K562 (cell line): ENCODE measurements around the gene NUSAP1. TPM values are rescaled to one million over a fixed set of nuclear protein-coding genes. Genes with fewer than 3 reads are reported as not detected.

Experiments used
- ATAC-seq: fragments of 200-7000 bp; cut with Tn5 transposase; 3 replicates; pipeline ENCODE4 v1.9.1; 2020; ENCODE audit warnings: moderate library complexity
- BruUV-seq: library from RNA; stranded (reverse); fragments of 400-500 nt; replicated peaks from 2 replicates; lab custom pipeline; 2021; lab: Mats Ljungman, UMichigan
- CTCF ChIA-PET: fragments of 300-600 bp; formaldehyde crosslinking; extraction: SDS; loops from one replicate; lab custom pipeline; 2021; ENCODE audit warnings: low intra/inter-chr PET ratio; lab: Yijun Ruan, JAX
- POLR2A ChIA-PET: fragments of 300-600, 350-650 bp; sonication (Branson Sonifier 250); formaldehyde crosslinking; extraction: SDS; loops from one replicate; lab custom pipeline; 2021; ENCODE audit warnings: antibody characterized with exemption, inconsistent platforms; lab: Yijun Ruan, JAX
- DNase-seq, 4 experiments: peaks; one replicate each; pipeline versions ENCODE4 v3.0.0 to v3.0.0-alpha.2; 2011 to 2018; ENCODE audit warnings: low spot score in 3 of 4, mixed read lengths in 3 of 4; ENCODE audit errors: extremely low read depth in 1 of 4
- FAIRE-seq: peaks from 2 replicates; lab custom pipeline; 2011; peaks lifted over from hg19 to GRCh38; lab: Jason Lieb, UNC
- H2AFZ ChIP-seq: 2 replicates; pipeline ENCODE4 v1.6.0; 2011; ENCODE audit warnings: low read depth, low read length, control low read depth, inconsistent platforms
- H3K27ac ChIP-seq: fragments of 200-600 bp; 3 replicates; pipeline ENCODE4 v1.8.0; 2011; ENCODE audit warnings: low read depth, mild to moderate bottlenecking, control low read depth, inconsistent platforms, low read length, moderate library complexity, mixed read lengths; ENCODE audit errors: extremely low read depth
- H3K27me3 ChIP-seq, 2 experiments: fragments of 300-600 bp in 1 of 2; 2 replicates in 1 of 2; 3 replicates in 1 of 2; pipeline versions ENCODE4 v1.6.0 to v1.8.0; 2011; ENCODE audit warnings: inconsistent platforms in 2 of 2, low read length in 2 of 2, mild to moderate bottlenecking in 1 of 2, mixed read lengths in 1 of 2, moderate library complexity in 1 of 2; ENCODE audit not compliant: control insufficient read depth in 2 of 2, insufficient read depth in 2 of 2
- H3K36me3 ChIP-seq: fragments of 300-600 bp; 3 replicates; pipeline ENCODE4 v1.8.0; 2011; ENCODE audit warnings: mild to moderate bottlenecking, low read length, inconsistent platforms; ENCODE audit not compliant: control insufficient read depth, insufficient read depth
- H3K4me1 ChIP-seq, 2 experiments: fragments of 200-600 bp in 1 of 2; replicated peaks in 1 of 2; 2 replicates in 1 of 2; 3 replicates in 1 of 2; pipeline versions ENCODE4 v1.5.1 to v1.8.0; 2011; ENCODE audit warnings: inconsistent platforms in 2 of 2, low read length in 2 of 2, mild to moderate bottlenecking in 1 of 2, mixed read lengths in 1 of 2, moderate library complexity in 1 of 2; ENCODE audit not compliant: control insufficient read depth in 2 of 2, insufficient read depth in 2 of 2
- H3K4me2 ChIP-seq: 2 replicates; pipeline ENCODE4 v1.6.1; 2011; ENCODE audit warnings: low read length, control low read depth, inconsistent platforms, mixed read lengths; ENCODE audit not compliant: insufficient read depth
- H3K4me3 ChIP-seq: fragments of 200-600 bp; sonication (generic), shearing (Covaris generic); 2 replicates; pipeline ENCODE4 v1.5.1; 2016; ENCODE audit warnings: control low read depth, inconsistent platforms
- H3K79me2 ChIP-seq: fragments of 200-600 bp; 3 replicates; pipeline ENCODE4 v1.8.0; 2011; ENCODE audit warnings: low read length, inconsistent platforms; ENCODE audit not compliant: control insufficient read depth, insufficient read depth
- H3K9ac ChIP-seq, 2 experiments: 2 replicates each; pipeline versions ENCODE4 v1.6.0 to v1.6.1; 2011; ENCODE audit warnings: low read depth in 2 of 2, low read length in 2 of 2, control low read depth in 1 of 2, inconsistent platforms in 1 of 2, mild to moderate bottlenecking in 1 of 2, mixed read lengths in 1 of 2; ENCODE audit not compliant: insufficient read depth in 1 of 2
- H3K9me1 ChIP-seq: one replicate; pipeline ENCODE4 v1.6.0; 2011; ENCODE audit warnings: inconsistent platforms, mild to moderate bottlenecking, low read length, moderate library complexity; ENCODE audit not compliant: control insufficient read depth, insufficient read depth
- H3K9me3 ChIP-seq: replicated peaks from 2 replicates; pipeline ENCODE4 v1.5.1; 2011; ENCODE audit warnings: low read depth, low read length, inconsistent platforms; ENCODE audit not compliant: control insufficient read depth, insufficient read depth
- H4K20me1 ChIP-seq: replicated peaks from 2 replicates; pipeline ENCODE4 v1.6.1; 2011; ENCODE audit warnings: low read length, inconsistent platforms, mixed read lengths; ENCODE audit not compliant: control insufficient read depth, insufficient read depth
- CEBPB ChIP-seq: fragments of 450-650 bp; IDR thresholded peaks from 2 replicates; pipeline ENCODE4 v1.6.1; 2016; ENCODE audit warnings: missing genetic modification characterization, missing compliant biosample characterization
- CEBPG ChIP-seq, 3 experiments: fragments of 200-800 bp in 1 of 3; sonication (Bioruptor generic) in 1 of 3; sonication (generic) in 1 of 3; formaldehyde crosslinking in 1 of 3; IDR thresholded peaks in 2 of 3; conservative IDR thresholded peaks in 1 of 3; 2 replicates each; pipeline versions ENCODE4 v1.6.1 to v1.8.0; 2016 to 2022; ENCODE audit warnings: missing compliant biosample characterization in 2 of 3, missing genetic modification characterization in 2 of 3, mild to moderate bottlenecking in 1 of 3, missing genetic modification reagents in 1 of 3
- DMBX1 ChIP-seq: fragments of 250-450 bp; sonication (Bioruptor Pico); IDR thresholded peaks from 2 replicates; pipeline ENCODE4 v1.8.0; 2022; ENCODE audit warnings: inconsistent platforms, mild to moderate bottlenecking, moderate library complexity, borderline replicate concordance
- FOXK1 ChIP-seq: sonication (generic); formaldehyde crosslinking; IDR thresholded peaks from 2 replicates; pipeline ENCODE4 v1.8.0; 2022; ENCODE audit warnings: missing genetic modification reagents, mild to moderate bottlenecking, borderline replicate concordance
- MXI1 ChIP-seq: IDR thresholded peaks from 2 replicates; pipeline ENCODE4 v1.6.1; 2011; ENCODE audit warnings: low read depth, mild to moderate bottlenecking, improper control_type of control experiment, low read length
- RBFOX2 ChIP-seq: fragments of 200-400 bp; formaldehyde crosslinking; IDR thresholded peaks from 2 replicates; pipeline ENCODE4 v1.6.1; 2017; ENCODE audit warnings: low read depth, mild to moderate bottlenecking, low read length, moderate library complexity
- SREBF2 ChIP-seq: sonication (generic); formaldehyde crosslinking; IDR thresholded peaks from 2 replicates; pipeline ENCODE4 v1.4.0; 2020; ENCODE audit warnings: mild to moderate bottlenecking, missing genetic modification reagents
- SRSF9 ChIP-seq: fragments of 200-400 bp; formaldehyde crosslinking; IDR thresholded peaks from 2 replicates; pipeline ENCODE4 v1.6.1; 2017; ENCODE audit warnings: low read depth, low read length, borderline replicate concordance
- TFAP4 ChIP-seq: sonication (generic); formaldehyde crosslinking; IDR thresholded peaks from 2 replicates; pipeline ENCODE4 v1.8.0; 2022; ENCODE audit warnings: missing genetic modification reagents, mild to moderate bottlenecking, moderate library complexity, borderline replicate concordance
- TRIM24 ChIP-seq, 2 experiments: fragments of 450-650 bp; IDR thresholded peaks; 2 replicates each; pipeline ENCODE4 v1.6.1; 2016
- ZNF699 ChIP-seq: fragments of 250-450 bp; sonication (Bioruptor Pico); IDR thresholded peaks from 2 replicates; pipeline ENCODE4 v1.8.0; 2021; ENCODE audit warnings: mild to moderate bottlenecking, moderate library complexity; ENCODE audit not compliant: insufficient replicate concordance
- WGBS: fragments of 100-300 bp; shearing (Covaris generic); methylation state at CpG from one replicate; pipeline ENCODE4 v1.1.6; 2016; ENCODE audit warnings: low coverage, mixed read lengths; ENCODE audit not compliant: insufficient coverage; ENCODE audit errors: missing lambda C conversion rate; 5-methylcytosine and 5-hydroxymethylcytosine counted together
- in situ Hi-C: fragments of 300-500 bp; cut with MboI; formaldehyde crosslinking; loops from 4 replicates; pipeline ENCODE4 v1.15.0; 2018; ENCODE audit warnings: inconsistent platforms, mixed read lengths
- intact Hi-C: fragments of 100-400 bp; cut with micrococcal nuclease; formaldehyde crosslinking; loops from 2 replicates; pipeline ENCODE4 v1.14.2; 2022
- polyA plus RNA-seq, 8 experiments: library from polyadenylated mRNA; depleted of rRNA in 4 of 8; stranded (reverse) in 5 of 8; unstranded in 3 of 8; fragments of >200 nt; fragmentation: Nextera tagmentation in 2 of 8; fragmentation: Illumina TruSeq in 1 of 8; extraction: Ambion mirVana in 2 of 8; extraction: Trizol in 1 of 8; gene quantifications; 2 replicates each; pipeline versions ENCODE4 v1.2.1 to v1.2.3, GENCODE V29; 2011 to 2014; ENCODE audit warnings: inconsistent platforms in 1 of 8, missing spikeins in 1 of 8
- total RNA-seq, 7 experiments: library from RNA; depleted of rRNA in 6 of 7; stranded (reverse); fragments of >200 nt in 6 of 7; fragmentation: Illumina TruSeq in 2 of 7; extraction: Trizol in 2 of 7; gene quantifications; 2 replicates each; pipeline versions ENCODE4 v1.2.1 to v1.2.3, GENCODE V29; 2011 to 2021; ENCODE audit warnings: low replicate concordance in 1 of 7

NUSAP1 gene
- total and polyA plus RNA-seq, 9 of the 15 experiments (the other 6 are each of a cell fraction or from before 2014, with no cell fraction given) = 119 to 266 (median 227) TPM

DNA sequence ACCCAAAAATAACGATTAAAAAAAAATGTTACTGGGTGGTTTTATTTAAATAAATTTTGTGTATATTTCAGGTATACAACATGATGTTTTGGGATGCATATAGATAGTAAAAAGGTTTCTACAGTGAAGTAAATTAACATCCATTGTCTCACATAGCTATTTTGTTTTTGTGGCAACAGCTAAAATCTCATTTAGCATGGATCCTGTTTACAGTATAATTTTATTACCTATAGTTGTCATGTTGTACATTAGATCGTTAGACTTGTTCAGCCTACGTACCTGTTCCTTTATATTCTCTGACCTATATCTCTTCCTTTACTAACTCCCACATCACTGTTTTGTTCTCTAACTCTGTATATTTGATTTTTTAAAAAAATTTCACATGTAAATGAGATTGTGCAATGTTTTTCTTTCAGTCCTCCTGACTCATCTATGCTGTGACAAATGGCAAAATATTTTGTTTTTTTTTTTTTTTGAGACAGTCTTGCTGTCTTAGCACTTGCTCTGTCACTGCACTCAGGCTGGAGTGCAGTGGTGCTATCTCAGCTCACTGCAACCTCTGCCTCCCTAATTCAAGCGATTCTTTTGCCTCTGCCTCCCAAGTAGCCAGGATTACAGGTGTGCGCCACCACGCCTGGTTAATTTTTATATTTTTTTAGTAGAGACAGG is 45.9 kb upstream of the NUSAP1 start:
- Histone ChIP-seq H2AFZ (no peak overlapping the region), H3K27ac (no peak overlapping the region; the same call in 2 of the 3 replicates), H3K9ac (no peak overlapping the region), H3K27me3 (no peaks in the 10 kb centered on the region), H3K79me2 (peaks cover 53% of the 10 kb centered on the region), H3K4me3 (no peak overlapping the region), H4K20me1 (peaks cover 4% of the 10 kb centered on the region; the same call in 1 of the 2 replicates), H3K4me2 (peak overlapping the region; percentile 5; the same call in 1 of the 2 replicates), H3K9me3 (no peaks in the 10 kb centered on the region), H3K9me1 (no peaks in the 10 kb centered on the region), H3K36me3 (peaks cover 68% of the 10 kb centered on the region), H3K4me1 (peaks cover 8 to 12% of the 10 kb centered on the region in 2 experiments; a peak in 4 of 5 replicates)
- ATAC-seq (no peak), DNase-seq (no peak), FAIRE-seq (no peak)
- in situ Hi-C loops = no loop called here
- WGBS = 93% methylated on average over 6 of the region's 6 CpGs
- intact Hi-C loops = no loop called here
- no TSS peak for BruUV-seq
- POLR2A ChIA-PET = interaction anchor here (1.2 to 2.2 kb wide), 2 partner anchors 46 to 48 kb away, joined by 5 to 6 read pairs; partner anchors contain the start of genes NUSAP1 and OIP5
- TF ChIP-seq RBFOX2 = peak; percentile 51
- TF ChIP-seq ZNF699 (CRISPR knock-in tag) = no peak
- TF ChIP-seq FOXK1 (CRISPR knock-in tag) = no peak
- no peak for TF ChIP-seq MXI1
- TF ChIP-seq TFAP4 (CRISPR knock-in tag) = 0 out of 2 replicates have a peak, but pooled peaks have one; percentile 5
- no peak for TF ChIP-seq DMBX1
- peak in 1 of 2 experiments; percentile 30; a peak in 1 of 4 replicates for TF ChIP-seq TRIM24 (IDR thresholded peaks at IDR 0.05)
- TF ChIP-seq CEBPG (CRISPR knock-in tag; IDR thresholded peaks at IDR 0.05) = peak; percentile 53
- TF ChIP-seq CEBPG (tag; conservative IDR thresholded peaks at IDR 0.05 in 1 of 2, IDR thresholded peaks at IDR 0.05 in 1 of 2) = peak; percentile 75 to 88
- TF ChIP-seq SRSF9 = no peak
- no peak for TF ChIP-seq SREBF2 (CRISPR knock-in tag)
- peak; percentile 94 for TF ChIP-seq CEBPB (tag)
- CTCF ChIA-PET = no interaction called here
